GM18526 (cell line): Measurements from ENCODE around the gene UGT1A4.

ENCODE experiments used
- POLR2A ChIP-seq: IDR thresholded peaks from 3 replicates; pipeline ENCODE4 v1.6.1; 2011; ENCODE audit not compliant: insufficient read length; ENCODE audit errors: extremely low read depth

Gene UGT1A4

DNA sequence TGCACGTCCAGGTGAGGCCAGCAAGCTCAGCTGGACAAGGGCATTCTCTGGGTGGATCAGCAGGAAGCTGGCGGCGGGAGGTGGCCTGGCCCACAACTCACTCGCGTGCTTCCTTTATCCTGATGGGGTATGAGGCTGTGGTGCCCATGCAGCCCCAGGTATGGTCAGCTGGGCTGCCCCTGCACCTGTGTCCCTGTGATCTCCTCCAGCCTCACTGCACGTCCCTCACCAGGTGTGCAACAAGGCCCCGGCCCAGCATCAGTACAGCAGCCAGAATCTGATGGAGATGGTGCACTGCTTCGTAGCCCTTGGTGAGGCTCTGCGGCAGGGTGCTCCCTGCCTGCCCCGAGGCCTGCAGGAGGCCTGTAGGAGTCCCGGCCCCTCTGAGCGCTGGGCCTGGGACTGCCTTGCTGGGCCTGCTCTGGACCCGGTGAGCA lies 77.2 kb downstream of the UGT1A4 start:
- TF ChIP-seq POLR2A: no peak

DNA sequence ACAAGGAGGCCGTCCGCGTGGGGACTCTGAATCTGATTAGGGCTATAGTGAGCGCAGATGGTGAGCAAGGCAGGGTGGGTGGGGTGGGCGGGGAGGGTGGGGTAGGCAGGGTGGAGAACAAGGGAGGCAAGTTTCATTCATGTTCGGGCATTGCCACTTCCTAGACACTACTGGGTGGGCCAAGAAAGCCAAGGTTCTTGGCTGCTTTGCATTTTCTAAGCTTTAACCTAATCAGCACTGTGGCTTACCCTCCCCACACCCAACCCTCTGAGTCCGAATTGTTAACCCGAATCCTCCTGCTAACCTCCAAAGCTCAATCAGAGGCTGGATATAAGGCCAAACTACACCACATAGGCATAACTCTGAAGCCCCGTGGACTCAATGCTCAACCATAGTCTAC lies 77.7 kb downstream of the UGT1A4 start:
- TF ChIP-seq POLR2A: no peak

DNA sequence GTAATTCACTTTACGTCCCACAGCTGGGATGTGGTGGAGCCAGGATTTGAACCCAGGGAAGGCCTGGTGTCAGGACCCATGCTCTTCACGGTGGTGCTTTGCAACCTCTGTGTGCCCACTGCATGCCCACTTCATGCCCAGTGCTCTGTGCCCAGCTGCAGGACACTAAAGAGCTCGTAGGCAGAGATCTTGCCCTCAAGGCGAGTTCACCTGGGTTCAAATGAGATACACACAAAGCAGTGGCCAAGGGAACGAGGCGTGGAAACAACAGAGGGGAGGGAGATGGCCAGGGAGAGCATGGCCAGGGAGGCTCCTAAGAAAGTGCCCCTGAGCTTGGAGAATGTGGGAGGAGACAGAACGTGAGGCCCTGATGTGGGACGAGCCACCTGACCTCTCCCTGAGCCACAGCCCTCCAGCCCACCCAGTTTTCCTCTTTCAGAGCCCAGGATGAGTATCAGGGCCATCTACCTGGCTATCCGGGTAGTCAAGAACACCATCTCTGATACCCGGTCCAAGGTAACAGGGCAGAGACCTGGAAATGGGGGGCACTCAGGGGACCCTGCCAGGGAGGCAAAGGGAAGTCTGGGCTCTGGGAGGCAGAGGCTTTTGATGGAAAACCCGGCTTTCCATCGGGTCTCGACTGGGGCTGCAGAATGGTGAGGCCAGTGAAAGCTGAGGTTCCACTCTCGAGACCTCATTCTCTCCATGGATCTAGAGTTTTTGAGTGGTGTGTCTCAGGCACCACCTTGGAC lies 80.0 kb downstream of the UGT1A4 start:
- no peak for TF ChIP-seq POLR2A

DNA sequence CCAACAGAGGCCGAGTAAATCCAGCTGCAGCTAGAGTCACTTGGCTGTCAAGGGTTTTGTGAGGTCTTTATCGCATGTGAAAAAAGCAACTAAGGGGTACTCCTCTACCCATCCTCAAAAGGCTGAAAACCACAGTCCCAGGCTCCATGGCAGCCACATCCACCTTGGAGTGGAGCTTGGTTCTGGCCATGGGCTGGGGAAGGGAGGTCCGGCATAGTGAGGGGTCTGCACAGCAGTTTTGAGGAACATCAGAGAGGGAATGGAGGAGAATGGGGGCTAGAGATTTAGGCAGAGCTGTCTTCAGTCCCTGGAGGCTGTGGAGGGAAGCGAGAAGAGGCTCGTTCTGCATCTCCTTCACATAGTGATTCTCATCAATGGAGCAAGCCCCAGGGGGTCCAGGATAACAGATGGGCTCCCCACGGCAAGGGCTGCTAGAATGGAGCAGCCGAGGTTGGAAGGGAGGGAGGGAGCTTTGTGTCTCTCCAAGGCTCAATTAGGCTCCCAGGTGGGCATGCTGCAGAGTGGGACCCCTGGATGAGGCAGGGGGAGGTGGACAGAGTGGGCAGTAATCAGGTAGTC lies 80.6 kb downstream of the UGT1A4 start:
- TF ChIP-seq POLR2A: no peak

DNA sequence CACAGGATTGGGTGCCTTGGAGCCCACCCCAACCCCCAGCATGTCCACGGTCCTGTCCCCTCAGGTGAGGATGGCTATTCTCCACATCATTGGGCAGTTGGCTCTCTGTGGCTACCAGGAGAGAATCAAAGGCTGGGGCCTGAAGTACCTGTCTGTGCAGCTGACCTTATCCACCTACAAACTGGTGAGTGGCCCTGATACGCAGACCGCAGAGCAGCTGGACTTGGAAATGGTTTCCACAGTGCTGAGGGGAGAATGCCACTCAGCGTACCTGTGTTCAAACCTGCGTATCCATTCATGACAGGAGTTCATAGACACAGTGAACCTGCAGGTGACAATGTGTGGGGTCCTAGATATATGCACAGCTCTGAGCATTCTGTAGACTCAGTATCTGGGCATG lies 81.2 kb downstream of the UGT1A4 start:
- no peak for TF ChIP-seq POLR2A

DNA sequence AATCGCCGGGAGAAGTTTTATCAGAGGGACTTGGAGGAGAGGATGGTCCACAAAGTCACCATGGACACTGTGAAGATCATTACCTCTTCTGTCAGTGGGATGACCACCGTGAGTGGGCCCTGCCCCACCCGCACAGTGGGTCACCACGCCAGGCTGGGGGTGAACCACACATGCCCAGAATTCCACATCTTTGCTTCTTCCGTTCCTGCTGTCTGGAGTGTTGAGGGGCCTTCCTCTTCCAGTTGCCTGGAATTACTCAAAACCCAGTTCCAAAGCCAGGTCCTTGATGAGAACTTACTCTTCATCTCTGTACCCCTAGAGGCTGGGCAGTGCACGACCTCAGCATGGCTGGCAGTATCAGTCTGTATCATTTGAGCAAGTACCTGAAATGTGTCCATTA lies 81.7 kb downstream of the UGT1A4 start:
- no peak for TF ChIP-seq POLR2A

DNA sequence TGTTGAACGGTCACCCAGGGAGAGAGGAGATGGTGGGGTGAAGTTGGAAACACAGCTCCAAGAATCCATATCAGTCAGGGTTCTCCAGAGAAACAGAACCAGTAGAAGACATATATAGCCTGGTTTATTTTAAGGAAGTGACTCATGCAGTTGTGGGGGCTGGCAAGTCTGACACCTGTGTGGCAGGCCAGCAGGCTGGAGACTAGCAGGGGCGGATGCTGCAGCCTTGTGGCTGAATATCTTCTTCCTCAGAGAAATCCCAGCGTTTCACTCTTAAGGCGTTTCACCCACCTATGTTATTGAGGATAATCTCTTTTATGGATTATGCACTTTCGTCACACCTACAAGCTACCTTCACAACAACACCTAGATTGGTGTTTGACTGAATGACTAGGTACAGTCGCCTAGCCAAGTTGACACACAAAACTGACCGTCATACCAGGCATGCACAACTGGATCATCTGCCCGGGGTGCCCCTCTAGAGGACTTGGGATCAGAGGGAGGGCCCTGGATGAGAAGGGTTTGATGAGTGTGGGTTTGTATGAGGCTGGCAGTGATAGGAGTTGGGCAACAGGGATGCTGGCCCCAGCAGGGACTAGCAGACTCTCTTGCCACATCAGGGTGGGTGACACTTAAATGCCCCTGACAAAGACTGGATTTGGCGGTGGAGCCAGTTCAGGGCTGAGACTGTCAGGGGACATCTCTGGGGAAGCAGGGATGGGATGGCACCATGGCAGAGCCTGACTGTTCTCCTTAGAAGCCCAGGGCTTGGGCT lies 83.0 kb downstream of the UGT1A4 start:
- no peak for TF ChIP-seq POLR2A

DNA sequence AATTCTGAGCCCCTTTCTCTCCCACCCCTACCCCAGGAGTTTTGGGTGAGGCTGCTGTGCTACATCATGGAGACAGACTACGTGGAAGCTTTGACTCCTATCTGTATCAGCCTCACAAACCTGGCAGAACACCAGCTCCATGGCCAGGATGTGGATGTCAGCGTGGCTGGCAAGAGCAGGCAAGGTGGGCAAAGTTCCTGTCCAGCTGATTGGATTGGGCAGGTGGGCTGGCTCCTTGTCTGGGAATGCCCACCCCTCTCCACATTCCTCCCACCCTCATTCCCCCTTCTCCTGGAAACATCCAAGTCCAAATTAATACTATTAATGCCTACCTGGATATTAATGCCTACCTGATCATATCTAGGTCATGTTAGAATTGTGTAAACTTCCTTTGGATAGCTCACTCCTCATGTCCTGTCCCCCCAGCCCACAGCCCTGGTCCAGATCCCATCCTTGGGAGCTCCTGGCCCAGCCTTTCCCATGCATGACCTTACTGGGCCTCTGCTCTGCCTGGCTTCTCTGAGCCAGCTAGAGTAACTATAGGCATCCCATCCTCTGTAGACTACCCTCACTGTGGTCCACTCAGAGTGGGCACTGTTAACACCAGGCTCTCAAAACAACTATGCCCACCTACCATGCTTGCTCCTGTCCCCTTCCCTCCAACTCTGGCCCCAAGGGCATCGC lies 83.7 kb downstream of the UGT1A4 start:
- no peak for TF ChIP-seq POLR2A

DNA sequence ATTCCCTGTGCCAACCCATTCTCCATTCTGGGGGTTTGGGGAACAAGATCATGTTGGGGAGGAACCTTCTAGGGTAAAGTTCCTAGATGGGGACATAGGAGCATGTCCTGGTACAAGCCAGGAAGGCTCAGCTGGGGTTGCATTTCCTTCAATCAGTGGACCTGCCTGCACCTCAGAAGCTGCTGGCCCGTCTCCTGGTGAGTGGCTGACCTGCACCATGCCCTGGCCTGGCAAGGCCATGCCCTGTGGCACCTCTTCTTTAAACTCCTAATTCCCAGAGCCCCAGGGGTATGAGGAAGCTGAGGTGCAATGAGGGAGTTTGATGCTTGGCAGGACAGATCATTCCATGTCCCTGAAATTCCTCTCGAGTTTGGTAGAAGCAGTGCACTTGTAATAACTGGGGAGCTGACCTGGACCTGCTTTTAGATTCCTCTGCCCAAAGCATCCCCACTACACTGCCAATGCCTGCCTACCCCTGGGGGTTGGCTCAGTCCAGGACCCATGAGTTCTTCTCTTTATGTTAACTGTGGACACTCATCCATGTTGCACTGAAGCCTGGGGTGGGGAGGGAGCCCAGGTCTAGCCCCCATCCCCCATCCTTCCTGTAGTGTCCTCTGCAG lies 84.9 kb downstream of the UGT1A4 start:
- no peak for TF ChIP-seq POLR2A

DNA sequence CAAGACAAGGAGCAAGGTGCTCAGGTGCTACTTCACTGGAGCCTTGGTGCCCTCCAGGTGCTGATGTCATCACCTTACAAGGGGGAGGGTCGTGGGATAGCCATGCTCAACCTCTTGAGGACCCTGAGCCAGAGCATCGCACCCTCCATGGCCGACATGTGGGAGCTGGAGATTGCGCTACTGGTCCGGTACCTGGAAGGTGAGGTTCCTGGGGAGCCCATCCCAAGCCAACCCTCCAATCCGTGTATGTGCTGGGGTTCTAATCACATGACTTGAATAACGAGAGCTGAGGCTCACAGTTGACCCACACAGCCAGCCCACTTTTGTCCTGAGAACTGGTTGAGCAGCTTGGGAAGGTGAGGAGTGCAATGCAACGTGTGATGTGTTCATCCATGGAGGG lies 85.5 kb downstream of the UGT1A4 start:
- no peak for TF ChIP-seq POLR2A

DNA sequence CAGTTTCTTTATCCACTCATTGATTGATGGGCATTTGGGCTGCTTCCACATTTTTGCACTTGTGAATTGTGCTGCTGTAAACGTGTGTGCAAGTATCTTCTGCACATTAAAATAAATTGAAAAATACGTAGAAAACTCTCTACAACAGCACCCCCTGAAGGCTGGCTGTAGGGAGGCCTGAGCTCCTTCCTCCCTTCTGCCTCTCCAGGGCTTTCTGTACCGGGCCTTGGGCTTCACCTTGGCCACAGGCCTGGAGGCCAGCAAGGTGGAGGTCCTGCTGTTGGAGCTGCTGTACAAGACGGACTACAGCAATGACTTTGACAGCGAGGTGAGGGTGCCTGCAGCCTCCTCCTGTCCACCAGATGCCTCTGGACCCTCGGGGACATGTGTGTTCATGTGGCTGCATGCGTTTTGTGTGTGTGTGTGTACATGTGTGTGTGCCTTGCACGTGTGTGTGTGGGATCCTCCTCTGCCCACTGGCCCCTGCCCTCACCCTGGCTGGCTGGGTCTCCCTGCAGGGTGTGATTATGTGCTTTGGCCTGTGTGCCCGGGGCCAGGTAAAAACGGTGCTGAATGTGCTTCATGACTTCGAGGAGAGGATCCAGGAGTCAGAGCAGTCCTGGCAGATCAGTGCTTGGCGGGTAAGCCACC lies 88.8 kb downstream of the UGT1A4 start:
- TF ChIP-seq POLR2A: no peak

DNA sequence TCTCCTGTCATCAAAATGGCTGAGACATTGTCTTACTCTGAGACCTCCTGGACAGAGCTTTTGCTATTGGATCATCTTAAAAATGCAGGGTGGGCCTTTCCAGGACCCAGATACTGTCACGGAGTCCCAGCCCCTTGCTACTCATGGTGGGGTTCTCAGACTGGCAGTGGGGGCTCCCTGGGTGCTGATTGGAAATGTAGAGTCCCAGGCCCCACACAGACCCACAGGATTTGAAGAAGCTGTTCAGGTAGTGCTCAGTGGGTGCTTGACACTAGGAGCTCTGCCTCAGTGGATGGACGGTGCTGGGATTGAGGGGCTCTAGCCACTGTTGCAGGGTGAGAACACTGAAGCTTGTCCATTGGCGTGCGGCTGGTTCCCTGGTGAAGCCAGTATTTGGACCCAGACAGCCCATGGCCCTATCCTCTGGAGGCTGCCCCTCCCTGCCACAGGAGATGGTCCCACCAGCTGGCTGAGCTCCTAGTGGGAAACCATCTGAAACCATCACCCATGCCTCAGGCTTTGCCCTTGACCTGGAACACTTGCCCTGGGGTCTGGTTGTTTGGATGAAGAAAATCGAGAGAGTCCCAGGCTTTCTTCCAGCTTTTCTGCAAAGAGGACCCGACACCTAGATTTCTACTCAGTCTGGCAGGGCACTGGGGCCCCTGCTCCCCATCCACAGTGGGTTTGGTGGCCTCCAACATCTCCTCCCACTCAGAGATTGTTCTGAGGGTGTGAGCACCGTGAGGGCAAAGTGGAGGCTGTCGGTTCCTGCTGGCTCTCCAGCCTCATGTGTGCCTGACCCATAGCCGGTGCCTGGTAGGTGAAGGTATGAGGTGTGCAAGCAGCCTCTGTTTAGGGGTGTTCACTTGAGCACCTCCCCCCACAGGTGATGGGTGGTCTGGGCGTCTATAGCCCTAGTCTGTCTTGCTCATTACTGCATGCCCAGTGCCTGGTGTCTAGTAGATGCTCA lies 89.7 kb downstream of the UGT1A4 start:
- no peak for TF ChIP-seq POLR2A

DNA sequence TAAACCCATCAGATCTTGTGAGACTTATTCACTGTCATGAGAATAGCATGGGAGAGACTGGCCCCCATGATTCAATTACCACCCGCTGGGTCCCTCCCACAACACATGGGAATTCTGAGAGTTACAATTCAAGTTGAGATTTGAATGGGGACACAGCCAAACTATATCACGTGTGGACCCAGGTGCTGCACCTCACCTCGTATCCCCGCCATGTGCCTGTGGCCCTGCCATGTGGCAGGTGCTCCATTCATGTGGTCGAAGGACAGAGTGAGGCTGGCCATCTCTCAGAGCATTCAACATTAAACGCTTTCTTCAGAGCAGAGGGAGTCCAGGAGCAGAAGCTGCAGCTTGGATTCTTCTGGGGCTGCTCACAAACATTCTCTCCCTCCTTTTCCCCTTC lies 91.8 kb downstream of the UGT1A4 start:
- no peak for TF ChIP-seq POLR2A

DNA sequence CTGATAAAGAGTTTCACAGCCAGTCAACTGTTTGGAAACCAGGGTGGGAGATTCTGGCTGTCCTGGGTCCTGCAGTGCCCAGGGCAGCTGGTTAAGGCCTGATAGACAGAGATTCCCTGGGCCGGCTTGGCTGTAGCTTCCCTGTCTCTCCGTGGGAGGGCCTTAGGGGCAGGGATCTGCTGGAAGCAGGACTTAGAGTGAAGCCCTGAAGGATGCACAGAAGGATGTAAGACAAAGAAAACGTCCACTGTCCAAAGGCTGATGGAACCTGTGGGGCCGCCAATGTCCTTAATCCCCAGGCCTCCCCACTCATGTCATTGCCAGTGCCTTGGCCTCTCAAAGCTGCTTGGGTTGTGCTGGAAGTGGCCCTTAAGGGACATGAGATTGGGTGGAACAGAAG lies 92.6 kb downstream of the UGT1A4 start:
- no peak for TF ChIP-seq POLR2A
